Stimulated activated CD8-positive, alpha-beta memory T cell treated with anti-CD3 and anti-CD28 coated beads, Interleukin-12 subunit alpha, Interleukin-12 subunit beta, amount 100 ng/mL, for 1 hour (primary cell): ENCODE data around the gene ELMO3.

Source experiments
- DNase-seq: peaks from one replicate; pipeline ENCODE4 v3.0.0-alpha.2; 2020; ENCODE audit warnings: low read depth

The ELMO3 gene

GRCh38 chr16:67198238-67198734 lies 645 bp upstream of the ELMO3 start:
- no peak for DNase-seq

GRCh38 chr16:67199808-67200198 lies 872 bp downstream of the ELMO3 start:
- DNase-seq = no peak

DNA sequence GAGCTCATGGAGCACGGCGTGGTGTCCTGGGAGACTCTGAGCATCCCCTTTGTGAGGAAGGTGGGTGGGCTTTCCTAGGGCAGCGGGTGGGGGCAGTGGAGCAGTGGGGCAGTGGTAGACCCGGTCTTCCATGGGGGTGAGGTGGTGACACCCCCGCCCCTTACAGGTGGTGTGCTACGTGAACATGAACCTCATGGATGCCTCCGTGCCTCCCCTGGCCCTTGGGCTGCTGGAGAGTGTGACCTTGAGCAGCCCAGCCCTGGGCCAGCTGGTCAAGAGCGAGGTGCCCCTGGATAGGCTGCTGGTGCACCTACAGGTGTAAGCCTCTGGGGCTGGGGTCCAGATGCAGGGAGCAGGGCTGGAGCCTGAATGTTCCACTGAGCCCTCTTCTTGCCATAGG lies 1.6 kb downstream of the ELMO3 start:
- no peak for DNase-seq

DNA sequence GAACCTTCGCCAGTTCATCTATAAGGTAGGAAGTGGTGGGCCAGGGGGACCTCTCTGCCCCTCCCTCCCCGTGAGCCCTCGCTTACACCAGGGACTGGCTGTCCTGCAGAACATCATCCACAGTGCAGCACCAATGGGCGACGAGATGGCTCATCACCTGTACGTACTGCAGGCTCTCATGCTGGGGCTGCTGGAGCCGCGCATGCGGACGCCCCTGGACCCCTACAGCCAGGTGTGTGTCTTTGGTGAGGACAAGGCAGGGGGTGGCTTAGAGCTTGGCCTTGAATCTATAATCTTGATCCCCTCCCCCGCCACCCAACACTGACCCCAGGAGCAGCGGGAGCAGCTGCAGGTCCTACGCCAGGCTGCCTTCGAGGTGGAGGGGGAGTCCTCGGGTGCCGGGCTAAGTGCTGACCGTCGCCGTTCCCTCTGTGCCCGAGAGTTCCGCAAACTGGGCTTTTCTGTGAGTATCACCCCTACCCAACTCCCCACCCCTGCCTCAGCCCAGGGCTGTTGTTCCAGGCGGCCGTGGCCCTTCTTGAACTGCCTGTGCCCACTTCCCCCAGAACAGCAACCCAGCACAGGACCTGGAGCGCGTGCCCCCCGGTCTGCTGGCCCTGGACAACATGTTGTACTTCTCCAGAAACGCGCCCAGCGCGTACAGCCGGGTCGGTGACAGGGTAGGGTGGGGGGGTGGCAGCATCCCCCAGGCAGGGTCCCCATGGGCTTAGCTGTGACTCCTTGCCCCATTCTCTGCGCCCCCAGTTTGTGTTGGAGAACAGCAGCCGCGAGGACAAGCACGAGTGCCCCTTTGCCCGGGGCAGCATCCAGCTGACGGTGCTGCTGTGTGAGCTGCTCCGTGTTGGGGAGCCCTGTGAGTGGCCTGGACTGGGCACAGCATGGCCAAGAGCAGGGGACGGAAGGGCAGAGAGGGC lies 2.7 kb downstream of the ELMO3 start:
- no peak for DNase-seq

GRCh38 chr16:67202426-67202825 lies 3.5 kb downstream of the ELMO3 start:
- no peak for DNase-seq

GRCh38 chr16:67202956-67203493 lies 4.1 kb downstream of the ELMO3 start:
- no peak for DNase-seq

DNA sequence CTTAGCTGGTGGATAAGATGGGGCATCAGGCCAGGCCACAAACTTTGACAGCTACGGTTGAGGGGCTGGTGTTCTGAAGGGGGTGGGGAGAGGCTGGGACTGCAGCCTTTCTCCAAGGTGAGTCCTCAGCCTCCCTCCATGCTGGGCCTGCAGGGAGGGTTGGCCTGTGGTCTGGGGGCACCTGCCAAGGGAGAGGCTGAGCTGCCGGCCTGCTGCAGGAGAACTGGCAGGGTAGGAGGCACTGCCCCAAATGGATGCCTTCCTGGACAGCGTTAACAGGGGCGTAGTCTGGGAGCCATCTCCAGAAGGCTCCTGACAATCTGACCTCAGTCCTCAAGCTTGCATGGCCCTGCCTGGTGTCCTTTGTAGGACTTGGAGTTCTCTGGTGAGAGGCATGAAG lies 5.1 kb downstream of the ELMO3 start:
- no peak for DNase-seq

DNA sequence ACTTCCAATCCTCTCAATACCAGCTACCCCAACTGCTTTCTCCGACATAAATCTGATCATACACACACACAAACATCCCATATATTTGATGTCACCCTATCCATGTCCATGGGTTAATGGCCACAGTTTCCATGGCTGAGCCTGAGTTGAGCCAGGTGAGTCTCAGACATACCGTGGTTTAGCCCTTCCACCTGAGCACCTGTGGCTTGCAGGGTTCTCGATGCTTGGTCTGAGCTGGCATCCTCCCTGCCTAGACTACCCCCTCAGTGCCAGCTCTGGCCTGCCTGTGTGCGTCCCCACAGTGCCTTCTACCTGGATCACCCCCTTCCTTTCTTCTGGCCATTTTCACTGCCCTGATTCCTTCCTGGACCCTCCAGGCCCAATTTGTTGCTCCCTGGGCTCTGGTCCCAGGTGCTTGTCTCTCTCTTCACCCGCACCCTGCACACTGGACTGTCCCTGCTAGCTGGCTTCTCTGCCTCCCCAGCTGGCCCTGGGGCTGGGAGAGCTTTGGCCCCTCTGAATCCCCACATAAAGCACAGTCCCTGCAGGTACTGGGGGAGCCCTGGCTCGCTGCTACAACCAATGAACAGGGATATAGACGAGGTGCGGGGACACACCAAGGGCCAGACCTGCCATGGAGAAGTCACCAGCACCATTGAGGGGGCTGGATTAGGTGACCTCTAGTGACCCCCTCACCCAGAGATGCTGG lies 7.4 kb downstream of the ELMO3 start:
- no peak for DNase-seq

DNA sequence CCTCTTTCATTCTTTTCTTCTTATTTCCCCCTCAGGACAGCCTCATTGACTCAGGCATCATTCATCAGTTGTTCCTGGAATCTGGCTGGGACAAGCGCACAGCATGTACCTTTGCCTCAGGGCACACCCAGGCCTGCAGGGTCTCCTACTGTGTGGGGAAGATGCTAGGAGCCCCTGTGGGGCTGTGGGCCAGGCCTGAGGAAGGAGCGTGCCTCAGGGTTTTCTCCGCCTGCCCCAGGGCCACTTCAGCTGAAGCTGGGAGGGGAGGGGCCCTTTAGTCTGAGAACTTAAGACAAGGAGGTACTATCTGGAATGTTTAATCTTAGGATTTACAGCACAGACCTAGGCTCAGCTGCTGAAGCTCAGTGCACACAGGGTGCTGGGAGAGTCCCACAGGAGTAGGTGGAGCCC lies 7.9 kb downstream of the ELMO3 start:
- DNase-seq = no peak

DNA sequence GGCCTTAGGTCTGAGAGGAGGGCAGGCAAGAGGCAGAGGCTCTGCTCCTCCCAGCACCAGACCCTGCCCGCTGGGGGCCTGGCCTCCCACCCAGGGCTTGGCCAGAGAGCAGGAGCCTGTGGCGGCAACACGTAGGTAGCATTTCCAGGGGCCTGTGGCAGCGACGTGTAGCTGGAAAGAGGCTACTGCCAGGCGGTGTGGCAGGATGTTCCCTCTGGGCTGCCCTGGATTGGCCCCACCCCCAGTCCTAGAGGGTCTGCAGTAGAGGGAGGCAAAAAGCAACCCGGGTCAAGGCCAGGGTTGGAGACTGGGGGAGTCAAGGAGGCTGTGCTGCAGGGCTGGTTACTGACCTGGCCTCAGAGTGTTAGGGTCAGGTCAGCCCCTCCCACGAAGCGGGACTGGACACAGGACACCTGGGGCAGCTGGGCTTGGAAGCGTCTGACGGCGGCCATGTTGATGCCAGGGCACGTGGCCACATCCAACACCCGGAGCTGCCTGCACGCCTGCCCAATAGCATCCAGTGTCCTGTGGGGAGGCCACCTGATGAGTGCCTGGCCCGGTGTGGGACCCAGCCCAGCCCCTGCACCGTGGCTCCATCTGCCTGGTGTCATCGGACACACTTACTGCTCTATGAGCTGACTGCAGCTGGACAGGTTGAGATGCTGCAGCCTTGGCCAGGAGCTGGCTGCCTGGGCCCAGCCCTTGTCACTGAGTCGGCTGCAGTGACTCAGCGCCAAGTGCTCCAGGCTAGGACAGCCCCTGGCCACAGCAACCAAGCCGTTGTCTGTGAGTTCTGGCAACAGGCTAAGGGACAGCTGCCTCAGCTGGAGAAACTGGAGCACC lies 8.5 kb downstream of the ELMO3 start:
- no peak for DNase-seq

DNA sequence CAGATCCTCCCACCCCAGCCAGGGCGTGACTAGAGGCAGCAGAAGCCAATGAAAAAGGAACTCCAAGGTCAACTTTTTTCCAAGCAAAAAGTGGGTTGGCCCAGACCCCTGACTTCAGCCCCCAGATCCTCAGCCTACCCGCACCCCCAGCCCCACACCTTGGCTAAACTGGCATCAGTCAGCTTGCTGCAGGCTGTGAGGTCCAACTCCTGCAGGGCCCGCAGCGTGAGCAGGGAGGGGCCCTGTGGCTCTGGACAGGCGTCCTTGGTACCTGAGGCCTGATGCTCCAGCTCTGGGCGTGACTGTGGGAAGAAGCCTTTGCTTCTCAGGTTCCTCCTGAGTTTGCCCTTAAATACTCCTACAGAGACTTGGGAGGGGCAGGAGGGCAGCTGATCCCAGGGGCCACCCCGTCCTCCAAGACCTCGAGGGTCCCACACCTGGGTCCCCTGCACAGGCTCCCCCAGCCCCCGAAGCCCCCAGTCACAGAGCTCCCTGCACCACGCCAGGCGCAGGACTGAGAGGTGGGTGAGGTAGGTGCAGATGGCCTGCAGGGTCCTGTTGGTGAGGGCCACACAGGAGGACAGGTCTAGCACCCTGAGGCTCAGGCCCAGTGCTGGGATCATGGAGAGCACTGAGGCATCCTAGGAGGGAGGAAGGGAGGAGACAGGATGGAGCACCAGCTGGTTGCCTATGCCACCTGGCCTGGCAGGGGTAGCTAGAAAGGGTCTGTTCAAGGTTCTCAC lies 9.4 kb downstream of the ELMO3 start:
- DNase-seq = no peak

DNA sequence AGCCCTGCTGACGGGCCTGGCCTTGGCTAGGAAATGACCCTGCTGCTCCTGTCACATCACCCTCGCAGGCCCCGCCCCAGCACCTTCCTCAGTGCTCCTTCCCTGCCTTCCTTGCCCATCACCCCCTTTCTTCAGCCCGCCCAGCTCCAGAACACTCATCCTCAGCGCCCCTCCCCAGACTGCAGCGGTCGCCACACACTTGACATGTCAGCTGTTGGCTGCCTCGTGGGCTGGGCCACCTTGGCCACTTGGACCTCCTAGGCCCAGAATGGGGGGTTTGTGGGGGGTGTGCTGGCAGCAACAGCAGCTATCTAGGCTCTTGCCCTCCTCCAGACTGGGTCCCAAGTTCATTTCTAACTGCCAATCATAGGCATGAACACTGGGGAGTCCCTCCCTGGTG lies 10.6 kb downstream of the ELMO3 start:
- DNase-seq = no peak

- no peak for DNase-seq
Measured at GRCh38 chr16:67210069-67210937, 11.4 kb downstream of the ELMO3 start.

GRCh38 chr16:67211674-67212073 lies 12.7 kb downstream of the ELMO3 start:
- DNase-seq = no peak

GRCh38 chr16:67212766-67213165 lies 13.8 kb downstream of the ELMO3 start:
- DNase-seq = no peak

GRCh38 chr16:67213197-67214019 lies 14.5 kb downstream of the ELMO3 start:
- no peak for DNase-seq

DNA sequence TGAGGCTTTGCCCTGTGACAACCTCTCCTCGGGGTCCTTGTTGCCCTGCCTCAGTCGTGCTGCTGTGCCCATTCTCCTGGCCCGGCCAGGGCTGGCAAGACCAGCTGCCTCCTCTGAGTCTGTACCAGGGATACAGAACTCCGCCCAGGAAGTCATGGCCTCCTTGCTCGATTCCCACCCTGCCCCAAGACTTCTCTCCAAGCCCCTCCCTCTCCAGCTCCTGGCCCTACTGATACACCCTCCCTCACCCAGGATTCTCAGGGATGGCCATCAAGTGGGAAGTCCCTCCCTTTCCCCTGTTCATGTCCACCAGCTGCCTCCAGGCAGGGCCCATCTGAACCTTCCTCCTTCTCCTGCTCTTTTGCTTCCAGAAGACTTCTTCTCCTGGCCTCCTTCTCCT lies 16.8 kb downstream of the ELMO3 start:
- DNase-seq = no peak

GRCh38 chr16:67216612-67217490 lies 17.9 kb downstream of the ELMO3 start:
- no peak for DNase-seq
